Cardiac fibroblast (primary cell): Measurements from ENCODE around the gene SMAD9.

Source experiments
- DNase-seq, 2 donors: peaks; one replicate each; pipeline versions ENCODE4 v3.0.0 to v3.0.0-alpha.2; 2010; ENCODE audit warnings: low read depth in 2 of 2
- H3K4me3 ChIP-seq, 2 donors: replicated peaks in 1 of 2; 1 replicate in 1 of 2; 2 replicates in 1 of 2; pipeline ENCODE4 v1.5.1; 2011; ENCODE audit warnings: low read depth in 2 of 2, low read length in 2 of 2, mild to moderate bottlenecking in 2 of 2, moderate library complexity in 1 of 2
- TF ChIP-seq, protein P1 (sequence below): IDR thresholded peaks from one replicate; pipeline ENCODE4 v1.5.1; 2011; ENCODE audit warnings: low read depth, mild to moderate bottlenecking, low read length, inconsistent platforms

Gene SMAD9

DNA sequence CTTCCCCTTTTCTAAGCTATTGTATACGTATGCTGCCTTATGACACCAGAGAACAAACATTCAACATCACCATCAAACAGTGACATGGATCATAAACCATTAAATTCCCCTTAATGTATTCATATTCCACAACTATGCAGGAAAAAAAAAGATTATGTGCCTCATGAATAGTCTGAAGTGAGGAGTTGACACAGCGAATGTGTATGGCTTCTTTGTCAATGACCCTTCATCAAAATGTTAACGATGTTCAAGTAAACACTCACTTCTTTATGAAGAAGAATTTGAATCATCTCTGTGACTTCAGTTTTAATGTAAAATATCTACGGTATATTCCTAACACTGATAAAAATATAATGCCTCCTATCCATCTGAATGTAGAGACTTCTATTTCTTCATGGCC lies 44.6 kb downstream of the SMAD9 start:
- H3K4me3 ChIP-seq = no peak overlapping the region
- TF ChIP-seq, protein P1, sequence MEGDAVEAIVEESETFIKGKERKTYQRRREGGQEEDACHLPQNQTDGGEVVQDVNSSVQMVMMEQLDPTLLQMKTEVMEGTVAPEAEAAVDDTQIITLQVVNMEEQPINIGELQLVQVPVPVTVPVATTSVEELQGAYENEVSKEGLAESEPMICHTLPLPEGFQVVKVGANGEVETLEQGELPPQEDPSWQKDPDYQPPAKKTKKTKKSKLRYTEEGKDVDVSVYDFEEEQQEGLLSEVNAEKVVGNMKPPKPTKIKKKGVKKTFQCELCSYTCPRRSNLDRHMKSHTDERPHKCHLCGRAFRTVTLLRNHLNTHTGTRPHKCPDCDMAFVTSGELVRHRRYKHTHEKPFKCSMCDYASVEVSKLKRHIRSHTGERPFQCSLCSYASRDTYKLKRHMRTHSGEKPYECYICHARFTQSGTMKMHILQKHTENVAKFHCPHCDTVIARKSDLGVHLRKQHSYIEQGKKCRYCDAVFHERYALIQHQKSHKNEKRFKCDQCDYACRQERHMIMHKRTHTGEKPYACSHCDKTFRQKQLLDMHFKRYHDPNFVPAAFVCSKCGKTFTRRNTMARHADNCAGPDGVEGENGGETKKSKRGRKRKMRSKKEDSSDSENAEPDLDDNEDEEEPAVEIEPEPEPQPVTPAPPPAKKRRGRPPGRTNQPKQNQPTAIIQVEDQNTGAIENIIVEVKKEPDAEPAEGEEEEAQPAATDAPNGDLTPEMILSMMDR = no peak
- no peak for DNase-seq

DNA sequence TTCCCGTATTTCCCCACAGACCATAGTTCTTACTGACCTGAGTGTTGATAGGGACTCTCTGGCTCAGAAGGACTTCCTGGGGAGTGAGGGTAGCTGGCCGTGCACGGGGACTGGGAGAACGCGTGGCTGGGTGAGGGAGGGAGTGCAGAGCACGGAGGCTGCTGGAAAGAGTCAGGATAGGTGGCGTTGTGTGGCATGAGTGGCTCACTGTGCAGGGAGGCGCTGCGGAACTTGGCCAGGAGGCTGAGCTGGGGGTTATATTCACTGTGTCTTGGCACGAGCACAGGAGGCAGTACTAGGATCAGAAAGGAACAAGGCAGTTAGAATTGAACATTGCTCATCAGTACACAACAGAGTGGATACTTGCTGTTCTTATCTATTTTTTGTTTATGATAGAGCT lies 47.4 kb downstream of the SMAD9 start:
- no peak overlapping the region for H3K4me3 ChIP-seq
- TF ChIP-seq, protein P1 = no peak
- no peak for DNase-seq

DNA sequence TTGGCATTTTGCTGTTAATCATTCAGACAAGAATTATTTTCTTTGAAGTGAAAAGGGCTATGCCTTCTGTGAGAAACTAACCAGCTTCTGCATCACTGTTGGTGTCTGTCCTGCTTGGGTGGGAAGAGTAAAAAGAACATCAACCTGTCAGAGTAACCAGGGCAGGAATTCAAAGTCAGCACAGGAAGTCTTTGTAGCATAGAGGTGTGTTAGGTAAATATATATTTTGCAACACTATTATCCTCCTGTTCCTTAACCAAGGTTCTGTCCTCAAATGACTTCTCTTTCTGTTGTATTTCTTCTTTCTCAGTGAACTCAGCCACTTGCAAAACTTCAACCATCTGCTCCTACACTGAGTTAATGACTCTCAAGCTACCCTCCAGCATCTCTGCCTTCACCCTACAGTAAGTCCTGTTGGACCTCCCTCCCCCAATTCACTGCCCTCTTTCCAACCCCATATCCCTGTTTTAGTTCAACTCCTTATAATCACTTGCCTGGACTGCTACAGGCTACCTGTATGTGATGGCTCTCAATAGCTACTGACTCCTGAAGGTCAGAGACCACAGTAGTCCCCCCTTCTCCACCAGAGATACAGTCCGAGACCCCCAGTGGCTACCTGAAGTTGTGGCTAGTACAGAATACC lies 49.9 kb downstream of the SMAD9 start:
- DNase-seq = no peak
- no peak overlapping the region for H3K4me3 ChIP-seq
- TF ChIP-seq, protein P1 = no peak

DNA sequence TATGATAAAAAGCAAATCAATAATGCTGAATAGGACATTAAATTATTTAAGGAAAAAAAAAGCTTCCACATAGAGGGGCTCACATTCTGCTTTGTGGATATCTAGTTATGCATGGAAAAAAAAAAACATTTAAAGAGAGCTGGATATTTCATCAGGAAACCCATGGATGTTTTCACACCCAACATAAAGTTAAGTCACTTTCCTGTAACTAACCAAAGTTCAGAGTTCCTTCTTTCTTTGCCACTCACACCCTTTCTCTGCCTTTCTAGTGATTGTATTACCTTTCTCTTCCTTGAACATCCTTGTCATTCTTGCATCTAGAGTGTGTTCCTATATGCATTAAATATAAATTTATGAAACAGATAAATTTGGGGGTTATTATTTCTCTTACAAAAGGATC lies 53.8 kb downstream of the SMAD9 start:
- DNase-seq = no peak
- TF ChIP-seq, protein P1 = no peak
- H3K4me3 ChIP-seq = no peak overlapping the region

DNA sequence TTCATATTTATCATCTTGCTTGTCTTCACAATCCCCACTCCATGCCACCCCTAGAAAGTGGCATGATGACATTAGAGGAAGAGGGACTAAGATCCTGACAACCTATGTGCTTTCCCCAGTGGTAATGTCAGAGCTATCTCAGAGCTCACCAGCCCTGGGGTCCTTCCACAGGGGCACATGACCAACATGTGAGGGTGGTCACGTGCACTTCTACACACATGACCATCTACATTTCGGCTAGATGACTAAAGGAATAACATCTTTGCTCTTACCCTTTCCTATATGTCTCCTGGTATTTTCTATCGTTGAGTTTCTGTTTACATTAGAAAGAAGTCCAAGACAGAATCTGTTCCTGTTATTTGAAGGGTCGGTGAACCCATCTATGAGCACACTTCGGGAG lies 54.8 kb downstream of the SMAD9 start:
- DNase-seq = no peak
- TF ChIP-seq, protein P1 = no peak
- H3K4me3 ChIP-seq = no peak overlapping the region

DNA sequence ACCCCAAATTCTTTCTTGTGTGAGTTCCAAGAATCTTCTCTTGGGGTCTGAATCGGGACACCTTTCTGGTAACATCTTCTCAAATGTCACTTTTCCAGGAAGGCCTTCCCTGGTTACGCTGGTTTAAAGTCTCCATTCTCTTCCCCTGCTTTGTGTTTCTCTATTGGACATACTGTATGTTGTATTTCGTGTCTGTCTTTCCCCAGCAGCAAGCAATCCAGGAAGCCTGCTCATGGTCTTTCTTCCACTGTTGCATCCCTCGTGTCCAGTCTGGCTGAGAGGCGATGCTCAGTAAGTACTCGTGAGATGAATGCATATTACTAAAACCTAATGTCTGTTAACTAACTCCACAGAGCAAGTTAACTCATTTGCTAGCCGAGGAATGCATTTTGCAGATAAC lies 57.3 kb downstream of the SMAD9 start:
- no peak overlapping the region for H3K4me3 ChIP-seq
- TF ChIP-seq, protein P1 = no peak

More for the DNA sequence above, 57.3 kb downstream of the SMAD9 start:
- DNase-seq = no peak
